HFFc6 (cell line): ENCODE results near the gene P2RX7. TPM values are rescaled to one million over a fixed set of nuclear protein-coding genes. Genes with fewer than 3 reads are reported as not detected.
"Not testable (repeated sequence)": the region's sequence is repeated elsewhere in the genome, so short reads cannot be mapped to it uniquely, and the experiment has no call there.

ENCODE experiments used
- DNase-seq: peaks from one replicate; pipeline ENCODE4 v3.0.0-alpha.2; 2018
- H3K27ac Mint-ChIP-seq: 2 replicates; pipeline ENCODE4 v1.8.0; 2020; ENCODE audit warnings: mild to moderate bottlenecking, mixed read lengths
- H3K27me3 Mint-ChIP-seq: 2 replicates; pipeline ENCODE4 v1.8.0; 2021; ENCODE audit warnings: mild to moderate bottlenecking, moderate library complexity, mixed read lengths; ENCODE audit not compliant: insufficient read depth
- H3K36me3 Mint-ChIP-seq: 2 replicates; pipeline ENCODE4 v1.8.0; 2021; ENCODE audit warnings: low read depth, mixed read lengths
- H3K4me1 Mint-ChIP-seq: 2 replicates; pipeline ENCODE4 v1.8.0; 2020; ENCODE audit warnings: low read depth, mixed read lengths
- H3K4me3 Mint-ChIP-seq: 2 replicates; pipeline ENCODE4 v1.8.0; 2020; ENCODE audit warnings: mild to moderate bottlenecking, moderate library complexity, mixed read lengths
- H3K9me3 Mint-ChIP-seq: 2 replicates; pipeline ENCODE4 v1.8.0; 2020; ENCODE audit warnings: mild to moderate bottlenecking, mixed read lengths
- CTCF ChIP-seq: fragments of 200-600 bp; sonication (generic); IDR thresholded peaks from 2 replicates; pipeline ENCODE4 v1.5.0; 2021; ENCODE audit warnings: antibody characterized with exemption, mild to moderate bottlenecking
- total RNA-seq, 6 experiments: library from RNA; stranded (reverse); fragmentation: NEBNext Ultra II Directional; extraction: Animal tissue kit (Norgen Biotek cat#: 25700); gene quantifications; 2 replicates in 1 of 6; 3 replicates in 5 of 6; pipeline ENCODE4 v1.2.3, GENCODE V29; 2021

Gene P2RX7
- total RNA-seq, 6 experiments from 2014 or later, result 0.17 to 0.32 (median 0.24) TPM

- TF ChIP-seq CTCF, result no peak
- Mint-ChIP-seq H3K4me1 (peaks cover 6% of the 10 kb centered on the region), H3K4me3 (no peak overlapping the region), H3K9me3 (no peaks in the 10 kb centered on the region), H3K27ac (no peak overlapping the region), H3K36me3 (no peaks in the 10 kb centered on the region), H3K27me3 (peaks cover 11% of the 10 kb centered on the region)
- no peak for DNase-seq
These were observed 6.6 kb downstream of the P2RX7 start for GRCh38 chr12:121139286-121139685.

- DNase-seq, result no peak
- H3K36me3 Mint-ChIP-seq, result no peaks in the 10 kb centered on the region
- H3K27ac Mint-ChIP-seq, result no peak overlapping the region
- H3K9me3 Mint-ChIP-seq, result no peaks in the 10 kb centered on the region
- no peak overlapping the region for H3K4me3 Mint-ChIP-seq
- TF ChIP-seq CTCF, result no peak
- H3K4me1 Mint-ChIP-seq, result peaks cover 17% of the 10 kb centered on the region
- H3K27me3 Mint-ChIP-seq, result peaks cover 11% of the 10 kb centered on the region
These were observed 9.7 kb downstream of the P2RX7 start for GRCh38 chr12:121142171-121142950.

- Mint-ChIP-seq H3K36me3 (no peaks in the 10 kb centered on the region), H3K4me1 (peaks cover 17% of the 10 kb centered on the region), H3K9me3 (0 out of 2 replicates have a peak, but pooled peaks cover 3% of the 10 kb centered on the region), H3K4me3 (no peak overlapping the region), H3K27me3 (peaks cover 13% of the 10 kb centered on the region), H3K27ac (peak overlapping the region; percentile 40; the same call in 1 of the 2 replicates)
- DNase-seq, result peak; percentile 25
- no peak for TF ChIP-seq CTCF
These were observed 11.8 kb downstream of the P2RX7 start for GRCh38 chr12:121144416-121144914.

GRCh38 chr12:121145221-121145620 lies 12.5 kb downstream of the P2RX7 start:
- H3K27ac Mint-ChIP-seq, result no peak overlapping the region
- no peak for DNase-seq

GRCh38 chr12:121149289-121149688 lies 16.6 kb downstream of the P2RX7 start:
- Mint-ChIP-seq H3K27me3 (peaks cover 19% of the 10 kb centered on the region), H3K4me1 (peaks cover 11% of the 10 kb centered on the region)
- not testable (repeated sequence) for H3K27ac Mint-ChIP-seq, H3K4me3 Mint-ChIP-seq, H3K9me3 Mint-ChIP-seq, DNase-seq, H3K36me3 Mint-ChIP-seq

More at GRCh38 chr12:121145221-121145620, 12.5 kb downstream of the P2RX7 start:
- no peak overlapping the region for H3K4me3 Mint-ChIP-seq
- H3K36me3 Mint-ChIP-seq, result no peaks in the 10 kb centered on the region
- TF ChIP-seq CTCF, result no peak
- H3K9me3 Mint-ChIP-seq, result 0 out of 2 replicates have a peak, but pooled peaks cover 3% of the 10 kb centered on the region
- peaks cover 17% of the 10 kb centered on the region for H3K4me1 Mint-ChIP-seq
- H3K27me3 Mint-ChIP-seq, result peaks cover 16% of the 10 kb centered on the region

GRCh38 chr12:121154793-121155375 lies 22.2 kb downstream of the P2RX7 start:
- DNase-seq, result no peak
- no peak overlapping the region for H3K4me3 Mint-ChIP-seq
- peaks cover 11% of the 10 kb centered on the region for H3K9me3 Mint-ChIP-seq
- peaks cover 11% of the 10 kb centered on the region for H3K36me3 Mint-ChIP-seq
- no peak overlapping the region for H3K27ac Mint-ChIP-seq
- H3K4me1 Mint-ChIP-seq, result no peaks in the 10 kb centered on the region
- peaks cover 45% of the 10 kb centered on the region for H3K27me3 Mint-ChIP-seq
- no peak for TF ChIP-seq CTCF
